Measurements from ENCODE around the gene ERN1. TPM values are rescaled to one million over a fixed set of nuclear protein-coding genes. Genes with fewer than 3 reads are reported as not detected.

The ERN1 gene
- polyA plus RNA-seq, 1 donor = 10.3 TPM

GRCh38 chr17:64084940-64085649 is 44.8 kb downstream of the ERN1 start:
- peaks cover 52% of the 10 kb centered on the region for H3K4me1 ChIP-seq (ENCODE audit: control insufficient read depth, insufficient read depth, low read length)
- H3K27ac ChIP-seq (ENCODE audit: low read length) = peak overlapping the region; percentile 85
- no peaks in the 10 kb centered on the region for H3K9me3 ChIP-seq (ENCODE audit: control insufficient read depth, low read depth, low read length)
- no peak for DNase-seq
- no peak overlapping the region for H3K4me3 ChIP-seq (ENCODE audit: low read length)
- H3K27me3 ChIP-seq (ENCODE audit: control insufficient read depth, insufficient read depth, low read length) = no peaks in the 10 kb centered on the region
- H3K36me3 ChIP-seq (ENCODE audit: control insufficient read depth, insufficient read depth, low read length) = no peaks in the 10 kb centered on the region
- no CpG with 5 or more reads among the region's 8 CpGs for WGBS (ENCODE audit: insufficient coverage, low lambda C conversion rate)

GRCh38 chr17:64084086-64084939 is 45.6 kb downstream of the ERN1 start:
- peak; percentile 68 to 85 for DNase-seq
- H3K4me3 ChIP-seq (ENCODE audit: low read length) = no peak overlapping the region
- H3K36me3 ChIP-seq (ENCODE audit: control insufficient read depth, insufficient read depth, low read length) = peaks cover 3% of the 10 kb centered on the region
- H3K27ac ChIP-seq (ENCODE audit: low read length) = peak overlapping the region; percentile 85
- H3K4me1 ChIP-seq (ENCODE audit: control insufficient read depth, insufficient read depth, low read length) = peaks cover 59% of the 10 kb centered on the region
- H3K27me3 ChIP-seq (ENCODE audit: control insufficient read depth, insufficient read depth, low read length) = no peaks in the 10 kb centered on the region
- no peaks in the 10 kb centered on the region for H3K9me3 ChIP-seq (ENCODE audit: control insufficient read depth, low read depth, low read length)
- WGBS (ENCODE audit: insufficient coverage, low lambda C conversion rate) = 50% methylated on average over 2 of the region's 10 CpGs

GRCh38 chr17:64083563-64084085 is 46.3 kb downstream of the ERN1 start:
- H3K27ac ChIP-seq (ENCODE audit: low read length) = peak overlapping the region; percentile 85
- peak in 1 of 2 donors; percentile 71 for DNase-seq
- H3K4me3 ChIP-seq (ENCODE audit: low read length) = no peak overlapping the region
- no peaks in the 10 kb centered on the region for H3K27me3 ChIP-seq (ENCODE audit: control insufficient read depth, insufficient read depth, low read length)
- peaks cover 7% of the 10 kb centered on the region for H3K36me3 ChIP-seq (ENCODE audit: control insufficient read depth, insufficient read depth, low read length)
- peaks cover 65% of the 10 kb centered on the region for H3K4me1 ChIP-seq (ENCODE audit: control insufficient read depth, insufficient read depth, low read length)
- H3K9me3 ChIP-seq (ENCODE audit: control insufficient read depth, low read depth, low read length) = no peaks in the 10 kb centered on the region
- WGBS (ENCODE audit: insufficient coverage, low lambda C conversion rate) = 0% methylated on average over 1 of the region's 4 CpGs

- Histone ChIP-seq H3K9me3 (ENCODE audit: control insufficient read depth, low read depth, low read length) (no peaks in the 10 kb centered on the region), H3K4me1 (ENCODE audit: control insufficient read depth, insufficient read depth, low read length) (peaks cover 65% of the 10 kb centered on the region), H3K27ac (ENCODE audit: low read length) (peak overlapping the region; percentile 85), H3K4me3 (ENCODE audit: low read length) (no peak overlapping the region), H3K36me3 (ENCODE audit: control insufficient read depth, insufficient read depth, low read length) (peaks cover 8% of the 10 kb centered on the region), H3K27me3 (ENCODE audit: control insufficient read depth, insufficient read depth, low read length) (no peaks in the 10 kb centered on the region)
- DNase-seq = no peak
- 33% methylated on average over 1 of the region's 3 CpGs for WGBS (ENCODE audit: insufficient coverage, low lambda C conversion rate)
Measured at GRCh38 chr17:64083093-64083492, 46.9 kb downstream of the ERN1 start.

- peaks cover 8% of the 10 kb centered on the region for H3K36me3 ChIP-seq (ENCODE audit: control insufficient read depth, insufficient read depth, low read length)
- no peak overlapping the region for H3K4me3 ChIP-seq (ENCODE audit: low read length)
- H3K27me3 ChIP-seq (ENCODE audit: control insufficient read depth, insufficient read depth, low read length) = no peaks in the 10 kb centered on the region
- H3K9me3 ChIP-seq (ENCODE audit: control insufficient read depth, low read depth, low read length) = no peaks in the 10 kb centered on the region
- peaks cover 65% of the 10 kb centered on the region for H3K4me1 ChIP-seq (ENCODE audit: control insufficient read depth, insufficient read depth, low read length)
- H3K27ac ChIP-seq (ENCODE audit: low read length) = peak overlapping the region; percentile 85
- DNase-seq = peak; percentile 40 to 74
- WGBS (ENCODE audit: insufficient coverage, low lambda C conversion rate) = 40% methylated on average over 1 of the region's 8 CpGs
Measured at GRCh38 chr17:64081802-64082799, 47.8 kb downstream of the ERN1 start.

GRCh38 chr17:64080174-64080618 is 49.7 kb downstream of the ERN1 start:
- peak in 1 of 2 donors; percentile 67 for DNase-seq
- 0% methylated on average over 1 of the region's 3 CpGs for WGBS (ENCODE audit: insufficient coverage, low lambda C conversion rate)
- peaks cover 8% of the 10 kb centered on the region for H3K36me3 ChIP-seq (ENCODE audit: control insufficient read depth, insufficient read depth, low read length)
- H3K9me3 ChIP-seq (ENCODE audit: control insufficient read depth, low read depth, low read length) = no peaks in the 10 kb centered on the region
- H3K4me1 ChIP-seq (ENCODE audit: control insufficient read depth, insufficient read depth, low read length) = peaks cover 65% of the 10 kb centered on the region
- H3K27ac ChIP-seq (ENCODE audit: low read length) = peak overlapping the region; percentile 32
- no peak overlapping the region for H3K4me3 ChIP-seq (ENCODE audit: low read length)
- no peaks in the 10 kb centered on the region for H3K27me3 ChIP-seq (ENCODE audit: control insufficient read depth, insufficient read depth, low read length)

GRCh38 chr17:64077379-64077778 is 52.6 kb downstream of the ERN1 start:
- H3K27ac ChIP-seq (ENCODE audit: low read length) = no peak overlapping the region
- WGBS (ENCODE audit: insufficient coverage, low lambda C conversion rate) = 100% methylated on average over 2 of the region's 11 CpGs
- H3K4me1 ChIP-seq (ENCODE audit: control insufficient read depth, insufficient read depth, low read length) = peaks cover 53% of the 10 kb centered on the region
- peaks cover 9% of the 10 kb centered on the region for H3K36me3 ChIP-seq (ENCODE audit: control insufficient read depth, insufficient read depth, low read length)
- no peaks in the 10 kb centered on the region for H3K9me3 ChIP-seq (ENCODE audit: control insufficient read depth, low read depth, low read length)
- H3K4me3 ChIP-seq (ENCODE audit: low read length) = no peak overlapping the region
- no peaks in the 10 kb centered on the region for H3K27me3 ChIP-seq (ENCODE audit: control insufficient read depth, insufficient read depth, low read length)
- no peak for DNase-seq

- DNase-seq = no peak
- Histone ChIP-seq H3K4me1 (ENCODE audit: control insufficient read depth, insufficient read depth, low read length) (peaks cover 43% of the 10 kb centered on the region), H3K27ac (ENCODE audit: low read length) (peak overlapping the region; percentile 74), H3K27me3 (ENCODE audit: control insufficient read depth, insufficient read depth, low read length) (no peaks in the 10 kb centered on the region), H3K9me3 (ENCODE audit: control insufficient read depth, low read depth, low read length) (no peaks in the 10 kb centered on the region), H3K4me3 (ENCODE audit: low read length) (no peak overlapping the region), H3K36me3 (ENCODE audit: control insufficient read depth, insufficient read depth, low read length) (peaks cover 19% of the 10 kb centered on the region)
- 86% methylated on average over 1 of the region's 3 CpGs for WGBS (ENCODE audit: insufficient coverage, low lambda C conversion rate)
Measured at GRCh38 chr17:64075913-64076312, 54.0 kb downstream of the ERN1 start.

DNA sequence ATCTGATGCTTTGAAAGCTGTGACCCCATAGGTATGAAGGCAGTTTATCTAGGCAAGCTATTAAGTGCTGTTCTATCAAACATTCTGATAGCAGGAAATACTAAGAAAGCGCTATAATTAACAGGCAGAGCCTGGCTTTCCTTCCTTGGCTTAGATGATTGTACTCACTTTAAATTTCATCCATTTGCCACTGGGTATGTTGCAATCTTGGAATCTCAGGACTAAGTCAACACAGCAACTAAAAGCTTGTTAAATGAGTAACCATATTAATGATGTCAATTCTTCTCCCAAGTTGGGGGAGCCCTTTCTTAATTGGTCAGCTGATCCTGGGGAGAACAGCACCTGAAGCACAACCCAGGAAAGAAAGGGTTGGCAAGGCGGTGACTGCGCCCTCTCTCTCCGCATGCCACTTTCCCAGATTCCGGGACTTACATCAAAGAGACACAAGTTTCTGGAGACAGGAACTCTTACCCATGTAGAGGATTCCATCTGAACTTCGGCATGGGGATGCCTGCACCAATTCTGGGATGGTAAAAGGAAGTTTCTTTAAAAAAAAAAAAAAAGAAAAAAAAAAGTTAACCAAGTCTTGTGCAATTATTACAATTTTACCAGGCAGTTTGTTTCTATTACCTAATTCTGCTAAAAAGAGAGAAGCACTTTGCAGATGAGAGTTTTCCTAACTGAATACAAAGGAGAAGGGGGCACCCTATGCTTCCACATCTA is 55.1 kb downstream of the ERN1 start:
- Histone ChIP-seq H3K36me3 (ENCODE audit: control insufficient read depth, insufficient read depth, low read length) (peaks cover 26% of the 10 kb centered on the region), H3K4me3 (ENCODE audit: low read length) (no peak overlapping the region), H3K27ac (ENCODE audit: low read length) (peak overlapping the region; percentile 74), H3K9me3 (ENCODE audit: control insufficient read depth, low read depth, low read length) (no peaks in the 10 kb centered on the region), H3K27me3 (ENCODE audit: control insufficient read depth, insufficient read depth, low read length) (no peaks in the 10 kb centered on the region), H3K4me1 (ENCODE audit: control insufficient read depth, insufficient read depth, low read length) (peaks cover 32% of the 10 kb centered on the region)
- WGBS (ENCODE audit: insufficient coverage, low lambda C conversion rate) = no CpG with 5 or more reads among the region's 6 CpGs
- peak; percentile 77 to 93 for DNase-seq
